GM20000 (cell line): Measurements from ENCODE around the gene SHROOM2.

Experiments
- DNase-seq: peaks from one replicate; pipeline ENCODE4 v3.0.0; 2012; ENCODE audit warnings: low spot score
- TF ChIP-seq, protein P1 (sequence below): IDR thresholded peaks from 2 replicates; pipeline ENCODE4 v1.5.1; 2012; ENCODE audit warnings: mild to moderate bottlenecking, control low read depth; ENCODE audit errors: extremely low read depth, missing control alignments

The SHROOM2 gene

DNA sequence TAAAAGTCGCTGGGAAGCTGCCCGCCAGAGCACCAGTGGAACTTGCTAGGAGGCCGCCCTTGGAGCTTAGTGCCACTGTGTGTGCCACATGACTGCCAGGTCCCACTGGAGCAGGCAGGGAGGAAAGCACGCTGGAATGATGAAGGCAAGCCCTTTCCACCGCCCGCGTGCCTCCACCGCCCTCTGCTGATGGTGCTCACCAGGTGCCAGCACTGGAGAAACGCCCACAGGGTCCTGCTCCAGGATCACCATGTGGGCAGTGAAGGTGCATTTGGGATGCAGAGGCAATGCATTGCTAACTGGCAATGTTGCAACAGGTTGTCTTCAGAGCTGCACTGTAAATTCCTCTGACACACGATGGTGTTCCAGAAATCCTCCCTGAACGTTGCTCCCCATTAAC lies 76.3 kb downstream of the SHROOM2 start:
- TF ChIP-seq, protein P1, sequence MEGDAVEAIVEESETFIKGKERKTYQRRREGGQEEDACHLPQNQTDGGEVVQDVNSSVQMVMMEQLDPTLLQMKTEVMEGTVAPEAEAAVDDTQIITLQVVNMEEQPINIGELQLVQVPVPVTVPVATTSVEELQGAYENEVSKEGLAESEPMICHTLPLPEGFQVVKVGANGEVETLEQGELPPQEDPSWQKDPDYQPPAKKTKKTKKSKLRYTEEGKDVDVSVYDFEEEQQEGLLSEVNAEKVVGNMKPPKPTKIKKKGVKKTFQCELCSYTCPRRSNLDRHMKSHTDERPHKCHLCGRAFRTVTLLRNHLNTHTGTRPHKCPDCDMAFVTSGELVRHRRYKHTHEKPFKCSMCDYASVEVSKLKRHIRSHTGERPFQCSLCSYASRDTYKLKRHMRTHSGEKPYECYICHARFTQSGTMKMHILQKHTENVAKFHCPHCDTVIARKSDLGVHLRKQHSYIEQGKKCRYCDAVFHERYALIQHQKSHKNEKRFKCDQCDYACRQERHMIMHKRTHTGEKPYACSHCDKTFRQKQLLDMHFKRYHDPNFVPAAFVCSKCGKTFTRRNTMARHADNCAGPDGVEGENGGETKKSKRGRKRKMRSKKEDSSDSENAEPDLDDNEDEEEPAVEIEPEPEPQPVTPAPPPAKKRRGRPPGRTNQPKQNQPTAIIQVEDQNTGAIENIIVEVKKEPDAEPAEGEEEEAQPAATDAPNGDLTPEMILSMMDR: no peak
- DNase-seq: no peak

- TF ChIP-seq, protein P1: no peak
- DNase-seq: no peak
Observed at GRCh38 chrX:9862953-9863352, 76.7 kb downstream of the SHROOM2 start.

DNA sequence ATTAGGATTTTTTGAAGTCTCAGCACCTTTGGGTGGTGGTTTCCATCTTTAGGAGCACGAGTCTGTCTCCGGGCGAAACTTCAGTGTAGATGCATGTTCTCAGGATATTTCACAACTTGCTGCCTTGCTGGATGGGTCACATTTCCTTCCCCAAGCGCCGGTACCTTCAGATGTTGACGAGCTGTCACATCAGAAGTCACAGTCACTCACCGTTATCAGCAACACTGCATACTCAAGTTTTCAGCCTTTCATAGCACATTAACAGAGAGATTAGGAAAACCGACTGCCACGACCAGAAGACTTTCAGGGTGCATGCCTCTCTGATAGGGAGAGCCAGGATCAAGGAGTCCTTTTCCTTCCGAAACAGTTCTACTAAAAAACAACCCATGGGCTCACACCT lies 77.8 kb downstream of the SHROOM2 start:
- TF ChIP-seq, protein P1: no peak
- DNase-seq: no peak

GRCh38 chrX:9865804-9866472 lies 79.7 kb downstream of the SHROOM2 start:
- TF ChIP-seq, protein P1: no peak
- DNase-seq: peak; percentile 27

DNA sequence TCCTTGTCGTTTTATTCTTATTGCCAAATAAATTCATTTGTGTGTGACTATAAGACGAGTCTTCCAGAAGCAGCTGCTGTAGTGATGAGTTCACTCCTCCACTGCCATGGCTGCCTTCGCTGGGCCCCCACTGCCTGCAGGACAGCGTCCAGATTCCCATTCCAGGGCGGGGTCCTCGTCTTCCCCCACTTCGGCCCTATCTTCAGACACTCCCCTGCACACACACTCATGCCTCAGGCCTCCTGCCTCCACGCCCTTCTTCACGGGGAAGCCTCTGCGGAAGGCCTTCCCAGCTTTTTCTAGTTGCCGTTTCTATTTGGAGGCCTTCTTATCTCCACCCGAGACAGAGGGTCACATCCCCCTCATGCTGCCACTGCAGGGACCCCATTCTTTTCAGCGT lies 80.4 kb downstream of the SHROOM2 start:
- DNase-seq: no peak
- TF ChIP-seq, protein P1: no peak

- TF ChIP-seq, protein P1: no peak
- no peak for DNase-seq
Observed at GRCh38 chrX:9867226-9867625, 81.0 kb downstream of the SHROOM2 start.

GRCh38 chrX:9867753-9868152 lies 81.5 kb downstream of the SHROOM2 start:
- TF ChIP-seq, protein P1: no peak
- no peak for DNase-seq
